SU-DHL-6 (cell line): ENCODE measurements around the gene HLA-DQB1.

Experiments used
- H2AFZ ChIP-seq: fragments of 200-600 bp; sonication (generic); 2 replicates; pipeline ENCODE4 v1.6.1; 2014; ENCODE audit warnings: low read depth, mild to moderate bottlenecking, moderate library complexity, mixed read lengths, antibody characterized with exemption, low read length; ENCODE audit not compliant: severe bottlenecking
- H3F3A ChIP-seq: fragments of 200-600 bp; shearing (Covaris generic); 2 replicates; pipeline ENCODE4 v1.6.0; 2016; ENCODE audit warnings: antibody characterized with exemption, mild to moderate bottlenecking; ENCODE audit not compliant: insufficient read depth
- H3K27ac ChIP-seq: fragments of 200-600 bp; sonication (generic); 2 replicates; pipeline ENCODE4 v1.5.1; 2016; ENCODE audit warnings: low read depth, mild to moderate bottlenecking, low read length, moderate library complexity, mixed read lengths
- H3K27me3 ChIP-seq: fragments of 200-600 bp; sonication (generic), shearing (Covaris generic); 2 replicates; pipeline ENCODE4 v1.6.0; 2014; ENCODE audit warnings: mild to moderate bottlenecking, low read length
- H3K36me3 ChIP-seq: fragments of 200-600 bp; sonication (generic); 2 replicates; pipeline ENCODE4 v1.6.1; 2014; ENCODE audit warnings: mild to moderate bottlenecking, low read length, mixed read lengths
- H3K4me2 ChIP-seq: fragments of 300-600, 200-600 bp; shearing (Covaris generic), sonication (generic); 2 replicates; pipeline ENCODE4 v1.6.0; 2014; ENCODE audit warnings: low read length, low read depth, mild to moderate bottlenecking; ENCODE audit not compliant: poor library complexity, severe bottlenecking
- H3K4me3 ChIP-seq: fragments of 200-600 bp; sonication (generic); 2 replicates; pipeline ENCODE4 v1.5.1; 2014; ENCODE audit warnings: antibody characterized with exemption, low read length, mild to moderate bottlenecking, mixed read lengths; ENCODE audit not compliant: insufficient read depth, poor library complexity, severe bottlenecking
- H3K79me2 ChIP-seq: fragments of 200-600 bp; sonication (generic); 2 replicates; pipeline ENCODE4 v1.6.1; 2014; ENCODE audit warnings: mild to moderate bottlenecking, low read length, moderate library complexity; ENCODE audit not compliant: insufficient read depth
- H3K9ac ChIP-seq: fragments of 200-600 bp; sonication (generic); 2 replicates; pipeline ENCODE4 v1.7.0; 2014; ENCODE audit warnings: mild to moderate bottlenecking, low read length
- H3K9me2 ChIP-seq: fragments of 200-600 bp; sonication (generic); replicated peaks from 2 replicates; pipeline ENCODE4 v1.6.1; 2014; ENCODE audit warnings: low read length; ENCODE audit not compliant: insufficient read depth
- H3K9me3 ChIP-seq: fragments of 200-600 bp; sonication (generic); 2 replicates; pipeline ENCODE4 v1.6.1; 2014; ENCODE audit warnings: low read length, mixed read lengths; ENCODE audit not compliant: insufficient read depth
- H4K20me1 ChIP-seq: fragments of 200-600 bp; sonication (generic); 2 replicates; pipeline ENCODE4 v1.6.1; 2014; ENCODE audit warnings: low read depth, mild to moderate bottlenecking, antibody characterized with exemption, low read length, moderate library complexity, mixed read lengths
- EZH2phosphoT487 ChIP-seq: fragments of 200-600 bp; sonication (generic), shearing (Covaris generic); conservative IDR thresholded peaks from 2 replicates; pipeline ENCODE4 v1.6.1; 2018; ENCODE audit warnings: mild to moderate bottlenecking, antibody characterized with exemption, low read length, moderate library complexity, mixed read lengths
- TF ChIP-seq, protein P1 (sequence below): fragments of 200-600 bp; sonication (generic); IDR thresholded peaks from one replicate; pipeline ENCODE4 v1.5.1; 2017; ENCODE audit warnings: antibody characterized with exemption, mild to moderate bottlenecking, low read length, moderate library complexity; ENCODE audit not compliant: insufficient read depth, poor library complexity, severe bottlenecking

HLA-DQB1 gene

DNA sequence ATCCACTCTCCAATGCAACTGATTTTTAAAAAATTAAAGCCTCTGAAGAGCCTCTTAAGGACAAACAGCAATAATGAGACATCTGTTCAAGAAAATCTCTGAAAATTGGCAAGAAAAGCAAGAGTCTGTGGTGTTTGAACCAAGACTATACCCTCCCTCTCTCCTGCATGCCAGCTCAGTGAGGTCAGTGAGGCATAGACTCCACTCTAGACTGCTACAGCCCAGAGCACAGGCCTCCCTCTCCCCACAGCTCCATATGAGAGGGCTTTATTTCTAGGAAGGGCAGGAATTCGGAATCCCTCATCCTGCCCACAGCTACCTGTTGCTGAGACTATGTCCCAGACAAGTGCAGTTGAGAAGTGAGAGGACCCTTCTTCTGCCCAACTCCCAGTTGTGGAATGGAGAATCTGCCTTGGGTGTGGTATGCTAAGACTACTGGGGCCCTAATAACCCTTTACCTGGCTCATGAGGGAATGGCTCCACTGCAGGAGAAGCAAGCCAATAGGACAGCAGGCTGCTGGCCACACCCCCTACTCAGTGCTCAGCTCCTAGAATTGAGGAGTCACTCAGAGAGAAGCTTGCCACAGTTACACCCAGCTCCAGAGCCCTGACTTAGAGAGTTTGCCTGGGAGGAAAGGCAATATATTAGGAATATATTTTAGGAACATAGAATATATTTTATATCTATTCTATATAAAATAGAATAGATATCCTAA is 51.9 kb downstream of the HLA-DQB1 start:
- TF ChIP-seq, protein P1, sequence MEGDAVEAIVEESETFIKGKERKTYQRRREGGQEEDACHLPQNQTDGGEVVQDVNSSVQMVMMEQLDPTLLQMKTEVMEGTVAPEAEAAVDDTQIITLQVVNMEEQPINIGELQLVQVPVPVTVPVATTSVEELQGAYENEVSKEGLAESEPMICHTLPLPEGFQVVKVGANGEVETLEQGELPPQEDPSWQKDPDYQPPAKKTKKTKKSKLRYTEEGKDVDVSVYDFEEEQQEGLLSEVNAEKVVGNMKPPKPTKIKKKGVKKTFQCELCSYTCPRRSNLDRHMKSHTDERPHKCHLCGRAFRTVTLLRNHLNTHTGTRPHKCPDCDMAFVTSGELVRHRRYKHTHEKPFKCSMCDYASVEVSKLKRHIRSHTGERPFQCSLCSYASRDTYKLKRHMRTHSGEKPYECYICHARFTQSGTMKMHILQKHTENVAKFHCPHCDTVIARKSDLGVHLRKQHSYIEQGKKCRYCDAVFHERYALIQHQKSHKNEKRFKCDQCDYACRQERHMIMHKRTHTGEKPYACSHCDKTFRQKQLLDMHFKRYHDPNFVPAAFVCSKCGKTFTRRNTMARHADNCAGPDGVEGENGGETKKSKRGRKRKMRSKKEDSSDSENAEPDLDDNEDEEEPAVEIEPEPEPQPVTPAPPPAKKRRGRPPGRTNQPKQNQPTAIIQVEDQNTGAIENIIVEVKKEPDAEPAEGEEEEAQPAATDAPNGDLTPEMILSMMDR = no peak
- TF ChIP-seq EZH2phosphoT487 = no peak
- H2AFZ ChIP-seq = no peak overlapping the region

DNA sequence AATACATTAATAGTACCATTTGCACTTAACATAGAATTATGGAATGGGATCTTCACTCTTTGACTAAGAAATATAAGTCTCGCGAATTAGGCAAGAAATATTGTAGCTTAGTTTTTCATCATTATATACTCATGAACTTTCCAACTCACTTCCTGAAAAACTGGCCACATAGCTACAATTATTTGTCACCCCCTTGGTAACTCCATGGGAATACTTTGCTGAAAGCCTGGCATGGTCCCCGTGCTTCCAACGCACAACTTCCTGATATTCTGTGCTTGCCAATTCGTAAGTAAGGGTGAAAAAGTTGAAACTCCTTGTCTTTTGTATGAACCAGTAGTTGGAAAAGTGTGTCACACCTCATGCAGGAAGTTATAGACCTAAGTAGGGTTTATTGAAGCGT is 53.0 kb downstream of the HLA-DQB1 start:
- Histone ChIP-seq H3K9ac (no peak overlapping the region), H2AFZ (no peak overlapping the region), H3K9me2 (no peaks in the 10 kb centered on the region), H3K79me2 (no peaks in the 10 kb centered on the region), H4K20me1 (no peaks in the 10 kb centered on the region), H3K9me3 (no peaks in the 10 kb centered on the region), H3K36me3 (0 out of 2 replicates have a peak, but pooled peaks cover 3% of the 10 kb centered on the region), H3K4me3 (no peak overlapping the region), H3K4me2 (no peak overlapping the region), H3K27ac (no peak overlapping the region), H3F3A (no peaks in the 10 kb centered on the region), H3K27me3 (no peaks in the 10 kb centered on the region)
- TF ChIP-seq, protein P1 = no peak
- TF ChIP-seq EZH2phosphoT487 = no peak

More for the DNA sequence above, 51.9 kb downstream of the HLA-DQB1 start:
- no peak overlapping the region for H3K9ac ChIP-seq
- H4K20me1 ChIP-seq = no peaks in the 10 kb centered on the region
- H3K9me3 ChIP-seq = no peaks in the 10 kb centered on the region
- H3F3A ChIP-seq = no peaks in the 10 kb centered on the region
- H3K79me2 ChIP-seq = no peaks in the 10 kb centered on the region
- 0 out of 2 replicates have a peak, but pooled peaks cover 3% of the 10 kb centered on the region for H3K36me3 ChIP-seq
- H3K27me3 ChIP-seq = no peaks in the 10 kb centered on the region
- H3K4me2 ChIP-seq = no peak overlapping the region
- no peaks in the 10 kb centered on the region for H3K9me2 ChIP-seq
- H3K4me3 ChIP-seq = no peak overlapping the region
- H3K27ac ChIP-seq = no peak overlapping the region

DNA sequence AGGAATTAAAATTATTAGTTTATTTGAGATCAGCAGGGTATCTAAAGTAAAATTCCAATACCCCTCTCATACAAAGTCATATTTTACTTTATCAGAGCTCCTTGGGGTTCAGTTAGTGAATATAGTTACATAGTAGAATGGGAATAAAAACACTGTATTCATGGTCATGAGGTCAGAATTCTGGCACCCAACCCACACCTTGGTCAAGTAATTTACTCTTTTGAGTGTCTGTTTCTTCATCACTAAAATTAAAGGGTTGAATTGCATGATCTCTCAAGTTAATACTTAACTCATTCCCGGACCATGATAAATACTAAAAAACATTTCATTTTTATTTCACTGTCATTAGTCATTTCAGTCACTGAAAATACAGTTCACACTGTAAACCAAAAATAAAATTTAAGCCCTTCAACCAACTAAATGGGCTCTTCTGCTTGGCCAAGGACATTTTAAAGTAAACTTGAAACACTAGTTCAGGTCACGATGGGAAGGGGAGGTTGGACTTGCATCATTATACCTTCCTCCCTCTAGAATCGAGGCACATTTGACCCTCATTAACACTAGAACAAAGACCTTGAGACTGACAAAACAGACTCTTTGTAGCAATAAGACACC is 55.7 kb downstream of the HLA-DQB1 start:
- Histone ChIP-seq H3K79me2 (no peaks in the 10 kb centered on the region), H2AFZ (peak overlapping the region; percentile 43), H3K9me2 (no peaks in the 10 kb centered on the region), H3K4me2 (peak overlapping the region; percentile 50), H3K4me3 (no peak overlapping the region), H3K27me3 (no peaks in the 10 kb centered on the region), H3K36me3 (no peaks in the 10 kb centered on the region), H3K9me3 (no peaks in the 10 kb centered on the region), H3K9ac (no peak overlapping the region), H3K27ac (0 out of 2 replicates have a peak overlapping the region, but pooled peaks have one; percentile 35), H3F3A (no peaks in the 10 kb centered on the region; the same call in 1 of the 2 replicates), H4K20me1 (no peaks in the 10 kb centered on the region)
- TF ChIP-seq, protein P1 = no peak
- TF ChIP-seq EZH2phosphoT487 = no peak
